ENCODE results near the gene NEDD9. TPM values are rescaled to one million over a fixed set of nuclear protein-coding genes. Genes with fewer than 3 reads are reported as not detected.

Gene NEDD9
- total and polyA plus RNA-seq, 2 donors (not counting 1 experiment from before 2014, with no cell fraction given): 33.7 to 35.2 TPM

GRCh38 chr6:11273406-11274065 lies 41.1 kb upstream of the NEDD9 start:
- no peaks in the 10 kb centered on the region for H4K20me1 ChIP-seq (ENCODE audit: control insufficient read depth, extremely low read depth, insufficient read depth, low read length)
- H3K9ac ChIP-seq (ENCODE audit: insufficient read depth, low read length): no peak overlapping the region
- no peak for TF ChIP-seq CTCF (conservative IDR thresholded peaks at IDR 0.05 in 1 of 2, IDR thresholded peaks at IDR 0.05 in 1 of 2; ENCODE audit: low read depth in 1 of 2, low read length in 2 of 2)
- no peak for TF ChIP-seq EZH2 (IDR thresholded peaks at IDR 0.05; ENCODE audit: low read length, missing control alignments)
- H3K9me3 ChIP-seq (ENCODE audit: control insufficient read depth, insufficient read depth, low read depth, low read length): no peaks in the 10 kb centered on the region
- no peaks in the 10 kb centered on the region for H3K79me2 ChIP-seq (ENCODE audit: control insufficient read depth, insufficient read depth, low read length)
- H3K4me3 ChIP-seq (replicated peaks in 1 of 4; ENCODE audit: control extremely low read depth in 1 of 4, insufficient read depth in 1 of 4, low read depth in 3 of 4, low read length in 4 of 4): no peak overlapping the region
- no peak overlapping the region for H2AFZ ChIP-seq (ENCODE audit: low read length)
- H3K27ac ChIP-seq (ENCODE audit: insufficient read depth, low read length): no peak overlapping the region
- peaks cover 20% of the 10 kb centered on the region for H3K4me1 ChIP-seq (ENCODE audit: control insufficient read depth, extremely low read depth, insufficient read depth, low read length)
- no peak for DNase-seq (ENCODE audit: low read depth in 2 of 2)
- H3K27me3 ChIP-seq (ENCODE audit: control insufficient read depth, insufficient read depth, low read length): no peaks in the 10 kb centered on the region
- H3K4me2 ChIP-seq (ENCODE audit: extremely low read depth, insufficient read depth, low read length): no peak overlapping the region
- H3K36me3 ChIP-seq (ENCODE audit: control insufficient read depth, insufficient read depth, low read length): no peaks in the 10 kb centered on the region

- no peak for DNase-seq (ENCODE audit: low read depth in 2 of 2)
Observed at GRCh38 chr6:11272491-11273192, 40.2 kb upstream of the NEDD9 start.

More at GRCh38 chr6:11272491-11273192, 40.2 kb upstream of the NEDD9 start:
- no peaks in the 10 kb centered on the region for H4K20me1 ChIP-seq (ENCODE audit: control insufficient read depth, extremely low read depth, insufficient read depth, low read length)
- H3K4me2 ChIP-seq (ENCODE audit: extremely low read depth, insufficient read depth, low read length): peak overlapping the region; percentile 68
- no peak overlapping the region for H3K9ac ChIP-seq (ENCODE audit: insufficient read depth, low read length)
- H2AFZ ChIP-seq (ENCODE audit: low read length): no peak overlapping the region
- no peak for TF ChIP-seq CTCF (conservative IDR thresholded peaks at IDR 0.05 in 1 of 2, IDR thresholded peaks at IDR 0.05 in 1 of 2; ENCODE audit: low read depth in 1 of 2, low read length in 2 of 2)
- no peak for TF ChIP-seq EZH2 (IDR thresholded peaks at IDR 0.05; ENCODE audit: low read length, missing control alignments)
- no peak overlapping the region for H3K4me3 ChIP-seq (replicated peaks in 1 of 4; ENCODE audit: control extremely low read depth in 1 of 4, insufficient read depth in 1 of 4, low read depth in 3 of 4, low read length in 4 of 4)
- H3K4me1 ChIP-seq (ENCODE audit: control insufficient read depth, extremely low read depth, insufficient read depth, low read length): peaks cover 15% of the 10 kb centered on the region
- H3K9me3 ChIP-seq (ENCODE audit: control insufficient read depth, insufficient read depth, low read depth, low read length): no peaks in the 10 kb centered on the region
- H3K27me3 ChIP-seq (ENCODE audit: control insufficient read depth, insufficient read depth, low read length): no peaks in the 10 kb centered on the region
- no peaks in the 10 kb centered on the region for H3K36me3 ChIP-seq (ENCODE audit: control insufficient read depth, insufficient read depth, low read length)
- H3K79me2 ChIP-seq (ENCODE audit: control insufficient read depth, insufficient read depth, low read length): no peaks in the 10 kb centered on the region
- H3K27ac ChIP-seq (ENCODE audit: insufficient read depth, low read length): no peak overlapping the region

Measured in fibroblast of lung (primary cell).